22Rv1 (cell line): ENCODE results near the gene IL25.

Experiments
- H3K27ac ChIP-seq: fragments of 450-650 bp; 2 replicates; pipeline ENCODE4 v1.5.1; 2017
- CTCF ChIP-seq: fragments of 450-650 bp; IDR thresholded peaks from 2 replicates; pipeline ENCODE4 v1.5.1; 2017; ENCODE audit warnings: mild to moderate bottlenecking
- ZFX ChIP-seq: fragments of 450-650 bp; IDR thresholded peaks from 2 replicates; pipeline ENCODE4 v1.6.1; 2017; ENCODE audit warnings: antibody characterized with exemption, borderline replicate concordance

Gene IL25

DNA sequence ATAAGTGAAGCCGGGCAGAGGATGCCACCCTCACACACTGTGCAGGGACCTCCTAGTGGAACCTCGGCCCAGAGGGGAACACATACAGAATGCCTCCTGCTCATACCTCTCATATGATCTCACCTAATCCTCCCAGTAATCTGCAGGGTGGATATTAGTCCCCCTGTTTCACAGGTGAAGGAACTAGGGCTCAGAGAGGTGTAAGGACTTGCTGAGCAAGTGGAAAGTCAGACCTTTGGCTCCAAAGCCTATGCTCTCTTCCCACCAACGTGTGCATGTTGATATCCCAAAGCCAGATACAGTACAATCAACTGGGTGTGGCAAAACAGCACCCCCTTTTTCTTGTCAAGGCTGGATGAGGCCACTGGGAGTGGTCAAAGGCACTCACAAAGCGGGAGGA lies 31.3 kb downstream of the IL25 start:
- no peak overlapping the region for H3K27ac ChIP-seq
- no peak for TF ChIP-seq CTCF
- no peak for TF ChIP-seq ZFX

GRCh38 chr14:23404331-23404900 lies 31.8 kb downstream of the IL25 start:
- TF ChIP-seq ZFX (no peak), CTCF (no peak)
- no peak overlapping the region for H3K27ac ChIP-seq

GRCh38 chr14:23405096-23405495 lies 32.5 kb downstream of the IL25 start:
- no peak overlapping the region for H3K27ac ChIP-seq
- TF ChIP-seq ZFX (no peak), CTCF (no peak)

- H3K27ac ChIP-seq: no peak overlapping the region
- TF ChIP-seq ZFX (no peak), CTCF (no peak)
Observed at GRCh38 chr14:23405516-23406025, 33.0 kb downstream of the IL25 start.

GRCh38 chr14:23406244-23406643 lies 33.6 kb downstream of the IL25 start:
- TF ChIP-seq CTCF: no peak
- no peak for TF ChIP-seq ZFX
- no peak overlapping the region for H3K27ac ChIP-seq

- TF ChIP-seq ZFX (no peak), CTCF (no peak)
- no peak overlapping the region for H3K27ac ChIP-seq
Observed at GRCh38 chr14:23406725-23407355, 34.2 kb downstream of the IL25 start.

- TF ChIP-seq CTCF (no peak), ZFX (no peak)
- H3K27ac ChIP-seq: no peak within 1 kb of the TSS
Observed at GRCh38 chr14:23407516-23408306, 35.1 kb downstream of the IL25 start, which contains the start of gene MYH6. MYH6 (minus strand) TSS chr14:23408273; CDS start chr14:23407223, 1,050 bp downstream.
